HUES6 (cell line): ENCODE results near the gene STARD3.
A peak's percentile ranks its signal among the peaks of the same experiment; 100 is the strongest.

Experiments
- H3K27ac ChIP-seq: 2 replicates; pipeline ENCODE4 v1.7.0; 2013; ENCODE audit warnings: low read depth, mild to moderate bottlenecking, low read length, inconsistent platforms
- H3K27me3 ChIP-seq: 2 replicates; pipeline ENCODE4 v1.6.1; 2013; ENCODE audit warnings: low read length; ENCODE audit not compliant: control insufficient read depth, insufficient read depth
- H3K36me3 ChIP-seq: 2 replicates; pipeline ENCODE4 v1.6.1; 2013; ENCODE audit warnings: low read length; ENCODE audit not compliant: control insufficient read depth, insufficient read depth
- H3K4me1 ChIP-seq: 2 replicates; pipeline ENCODE4 v1.6.1; 2013; ENCODE audit warnings: low read length; ENCODE audit not compliant: control insufficient read depth, insufficient read depth
- H3K4me3 ChIP-seq: 2 replicates; pipeline ENCODE4 v1.5.1; 2013; ENCODE audit warnings: low read depth, low read length
- H3K9ac ChIP-seq: one replicate; pipeline ENCODE4 v1.6.1; 2013; ENCODE audit warnings: mild to moderate bottlenecking, low read length
- H3K9me3 ChIP-seq: 2 replicates; pipeline ENCODE4 v1.6.1; 2013; ENCODE audit warnings: low read depth, low read length; ENCODE audit not compliant: control insufficient read depth, insufficient read depth

The STARD3 gene

DNA sequence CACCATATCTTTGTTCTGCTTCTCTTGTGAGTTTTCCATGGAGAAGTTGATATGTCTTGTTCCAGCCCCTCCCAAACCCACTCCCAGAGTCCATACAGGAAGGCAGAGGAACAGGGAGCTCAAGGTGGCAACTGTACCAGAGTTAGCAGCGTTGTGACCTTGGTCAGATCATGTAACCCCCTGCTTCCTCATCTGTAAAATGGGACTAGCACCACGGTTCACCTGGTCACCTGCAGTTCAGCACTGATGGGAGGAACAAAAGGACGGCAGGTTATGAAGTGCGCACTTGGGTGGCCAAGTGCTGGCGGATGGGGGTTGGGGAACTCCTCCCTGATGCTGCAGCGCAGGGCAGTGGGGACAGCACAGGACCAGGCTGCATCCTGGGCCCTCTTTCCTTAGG lies 21.5 kb upstream of the STARD3 start:
- Histone ChIP-seq H3K27ac (no peak overlapping the region), H3K9ac (no peak overlapping the region), H3K4me3 (no peak overlapping the region), H3K4me1 (peaks cover 7% of the 10 kb centered on the region; the same call in 1 of the 2 replicates), H3K9me3 (no peaks in the 10 kb centered on the region), H3K36me3 (no peaks in the 10 kb centered on the region), H3K27me3 (peaks cover 97% of the 10 kb centered on the region)

- no peaks in the 10 kb centered on the region for H3K36me3 ChIP-seq
- H3K9ac ChIP-seq, result no peak overlapping the region
- H3K27me3 ChIP-seq, result peaks cover 94% of the 10 kb centered on the region
- H3K4me1 ChIP-seq, result peaks cover 7% of the 10 kb centered on the region; the same call in 1 of the 2 replicates
- H3K4me3 ChIP-seq, result peak overlapping the region; percentile 56
- no peaks in the 10 kb centered on the region for H3K9me3 ChIP-seq
- H3K27ac ChIP-seq, result no peak overlapping the region
Measured at GRCh38 chr17:39617100-39617445, 19.9 kb upstream of the STARD3 start.

DNA sequence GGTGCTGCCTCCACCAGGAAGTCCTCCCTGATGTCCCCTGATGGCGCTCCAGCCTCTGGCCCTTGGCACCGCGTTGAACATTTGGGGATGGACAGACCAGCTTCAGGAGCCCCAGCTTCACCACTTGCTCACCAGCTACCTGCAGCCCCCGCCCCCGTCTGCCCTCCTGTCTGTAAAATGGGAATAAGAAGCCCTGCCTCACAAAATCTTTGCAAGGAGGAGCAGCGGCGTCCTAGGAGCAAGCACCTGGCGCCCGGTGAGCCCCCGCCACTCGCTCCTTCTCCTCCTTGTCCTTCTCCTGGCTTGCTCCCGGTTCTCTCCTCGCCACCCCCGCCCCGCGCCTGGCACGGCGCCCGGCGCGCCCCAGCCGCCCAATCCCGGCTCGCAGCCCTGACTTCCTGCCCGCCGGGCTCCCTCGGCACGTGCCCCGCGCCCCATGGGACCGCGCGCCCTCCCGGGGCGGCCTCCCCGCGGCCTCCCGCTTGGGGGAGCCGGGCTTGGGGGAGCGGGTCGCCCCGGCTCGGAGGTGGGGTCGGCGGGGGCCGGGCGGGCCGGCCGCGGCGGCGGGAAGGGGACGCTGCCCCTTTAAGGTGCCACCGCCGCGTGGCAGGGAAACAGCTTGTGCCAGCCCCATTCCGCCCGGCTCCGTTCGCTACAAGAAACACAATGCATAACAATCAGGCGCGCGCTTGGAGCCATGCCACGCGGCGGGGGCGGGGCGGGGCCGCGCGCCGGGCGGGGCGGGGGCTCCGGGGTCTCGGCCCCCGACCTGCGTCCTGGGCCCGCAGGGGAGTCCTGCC lies 19.3 kb upstream of the STARD3 start:
- Histone ChIP-seq H3K4me3 (peak overlapping the region; percentile 56), H3K27me3 (peaks cover 89% of the 10 kb centered on the region), H3K36me3 (no peaks in the 10 kb centered on the region), H3K4me1 (peaks cover 7% of the 10 kb centered on the region; the same call in 1 of the 2 replicates), H3K9ac (no peak overlapping the region), H3K9me3 (no peaks in the 10 kb centered on the region), H3K27ac (no peak overlapping the region)

- Histone ChIP-seq H3K27ac (no peak overlapping the region), H3K9me3 (no peaks in the 10 kb centered on the region), H3K4me1 (peaks cover 7% of the 10 kb centered on the region; the same call in 1 of the 2 replicates), H3K9ac (no peak overlapping the region), H3K36me3 (no peaks in the 10 kb centered on the region), H3K27me3 (peaks cover 84% of the 10 kb centered on the region), H3K4me3 (peak overlapping the region; percentile 56)
Measured at GRCh38 chr17:39618246-39618913, 18.6 kb upstream of the STARD3 start.

- H3K4me3 ChIP-seq, result peak overlapping the region; percentile 56
Measured at GRCh38 chr17:39618956-39619785, 17.8 kb upstream of the STARD3 start.

GRCh38 chr17:39619786-39620101 lies 17.2 kb upstream of the STARD3 start:
- no peak overlapping the region for H3K27ac ChIP-seq
- no peak overlapping the region for H3K9ac ChIP-seq
- no peaks in the 10 kb centered on the region for H3K36me3 ChIP-seq
- no peak overlapping the region for H3K4me3 ChIP-seq
- peaks cover 82% of the 10 kb centered on the region for H3K27me3 ChIP-seq
- peaks cover 12% of the 10 kb centered on the region; the same call in 1 of the 2 replicates for H3K4me1 ChIP-seq
- no peaks in the 10 kb centered on the region for H3K9me3 ChIP-seq

More at GRCh38 chr17:39618956-39619785, 17.8 kb upstream of the STARD3 start:
- H3K4me1 ChIP-seq, result peaks cover 12% of the 10 kb centered on the region; the same call in 1 of the 2 replicates
- peaks cover 83% of the 10 kb centered on the region for H3K27me3 ChIP-seq
- no peak overlapping the region for H3K27ac ChIP-seq
- no peaks in the 10 kb centered on the region for H3K9me3 ChIP-seq
- no peak overlapping the region for H3K9ac ChIP-seq
- no peaks in the 10 kb centered on the region for H3K36me3 ChIP-seq

DNA sequence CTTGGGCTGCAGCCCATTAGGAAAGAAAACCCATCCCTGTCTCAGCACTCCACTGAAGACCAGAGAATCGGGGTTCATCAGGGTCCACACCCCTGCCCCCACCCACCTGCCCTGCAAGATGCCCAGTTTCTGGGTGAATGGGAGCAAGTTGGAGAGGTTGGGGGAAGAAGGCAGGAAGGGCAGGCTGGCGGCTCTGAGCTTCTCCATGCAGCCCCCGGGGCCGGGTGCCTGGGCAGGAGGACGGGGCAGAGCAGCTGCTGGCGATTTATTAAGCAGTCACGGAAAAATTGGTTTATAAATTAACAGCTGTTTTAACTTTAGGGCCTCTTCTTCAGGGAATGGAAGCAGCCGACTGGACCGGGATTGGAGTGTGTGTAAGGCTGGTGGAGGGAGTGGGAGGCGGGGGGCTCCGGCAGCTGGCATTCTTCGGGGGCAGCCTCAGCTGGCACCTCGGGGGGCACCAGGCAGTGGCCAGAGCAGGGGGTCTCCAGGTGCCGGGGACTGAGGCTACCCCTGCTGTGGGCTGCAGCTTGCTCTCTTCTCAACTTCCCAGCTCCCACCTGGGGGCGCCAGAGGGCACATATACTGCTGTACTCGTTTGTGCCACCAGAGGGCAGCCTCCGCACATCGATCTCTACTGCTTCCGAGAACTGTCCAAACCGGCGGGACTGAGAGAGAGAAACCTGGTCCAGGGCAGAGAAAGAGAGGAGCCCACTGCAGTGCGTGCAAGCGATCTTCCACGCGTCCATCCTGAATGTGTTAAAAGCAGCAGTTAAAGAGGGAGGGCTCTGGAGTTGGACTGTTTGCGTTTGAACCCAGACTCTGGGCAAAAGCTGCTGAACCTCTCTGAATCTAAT lies 15.2 kb upstream of the STARD3 start:
- Histone ChIP-seq H3K27ac (no peak overlapping the region), H3K4me1 (peaks cover 15% of the 10 kb centered on the region), H3K36me3 (no peaks in the 10 kb centered on the region), H3K9me3 (no peaks in the 10 kb centered on the region), H3K4me3 (no peak overlapping the region), H3K27me3 (peaks cover 82% of the 10 kb centered on the region), H3K9ac (no peak overlapping the region)

- H3K9ac ChIP-seq, result no peak overlapping the region
- no peak overlapping the region for H3K4me3 ChIP-seq
- no peaks in the 10 kb centered on the region for H3K9me3 ChIP-seq
- H3K4me1 ChIP-seq, result peaks cover 15% of the 10 kb centered on the region
- H3K36me3 ChIP-seq, result no peaks in the 10 kb centered on the region
- H3K27me3 ChIP-seq, result peaks cover 82% of the 10 kb centered on the region
- no peak overlapping the region for H3K27ac ChIP-seq
Measured at GRCh38 chr17:39622380-39623006, 14.5 kb upstream of the STARD3 start.

- Histone ChIP-seq H3K27ac (no peak overlapping the region), H3K36me3 (no peaks in the 10 kb centered on the region), H3K9me3 (no peaks in the 10 kb centered on the region), H3K9ac (no peak overlapping the region), H3K4me1 (peaks cover 21% of the 10 kb centered on the region), H3K27me3 (peaks cover 84% of the 10 kb centered on the region), H3K4me3 (no peak overlapping the region)
Measured at GRCh38 chr17:39623356-39623950, 13.5 kb upstream of the STARD3 start.

DNA sequence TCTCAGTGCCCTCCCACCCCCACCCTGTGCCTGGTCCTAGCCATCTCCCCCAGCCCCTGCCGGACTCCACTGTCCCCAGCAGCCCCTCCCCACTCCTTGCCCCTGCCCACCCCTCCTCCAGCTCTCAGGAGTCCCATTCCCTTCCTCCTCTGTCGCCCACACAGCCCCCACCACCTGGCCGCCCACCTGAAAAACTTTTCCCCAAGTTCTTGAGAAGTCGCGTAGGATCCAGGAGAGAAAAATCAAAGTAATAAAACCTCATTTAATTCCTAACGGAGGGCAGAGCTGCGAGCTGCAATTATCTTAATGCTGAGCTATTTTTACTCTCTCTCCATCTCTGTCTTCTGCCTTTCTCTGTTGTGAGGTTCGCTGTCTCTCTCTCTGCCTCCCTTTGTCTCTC lies 12.6 kb upstream of the STARD3 start:
- H3K27me3 ChIP-seq, result peaks cover 84% of the 10 kb centered on the region
- no peaks in the 10 kb centered on the region for H3K36me3 ChIP-seq
- H3K4me3 ChIP-seq, result no peak overlapping the region
- H3K27ac ChIP-seq, result no peak overlapping the region
- no peak overlapping the region for H3K9ac ChIP-seq
- H3K4me1 ChIP-seq, result peaks cover 28% of the 10 kb centered on the region
- no peaks in the 10 kb centered on the region for H3K9me3 ChIP-seq
